Prostate gland (tissue), 2 donors: ENCODE data around the gene DDX49. TPM values are rescaled to one million over a fixed set of nuclear protein-coding genes. Genes with fewer than 3 reads are reported as not detected.
A peak's percentile ranks its signal among the peaks of the same experiment; 100 is the strongest.

Source experiments
- DNase-seq: peaks from one replicate; pipeline ENCODE4 v3.0.0-alpha.2; 2019; ENCODE audit warnings: low spot score
- H3K27ac ChIP-seq, 2 donors: fragments of 200-600 bp; sonication (generic); 2 replicates each; pipeline ENCODE4 v1.5.1; 2017 to 2019
- H3K27me3 ChIP-seq: fragments of 200-600 bp; sonication (generic); replicated peaks from 2 replicates; pipeline ENCODE4 v1.5.1; 2019; ENCODE audit not compliant: insufficient read depth
- H3K36me3 ChIP-seq, 2 donors: fragments of 200-600 bp; sonication (generic); 1 replicate in 1 of 2; 2 replicates in 1 of 2; pipeline versions ENCODE4 v1.5.1 to v1.8.1; 2017 to 2019
- H3K4me1 ChIP-seq: fragments of 200-600 bp; sonication (generic); replicated peaks from 2 replicates; pipeline ENCODE4 v1.5.1; 2019
- H3K4me3 ChIP-seq, 2 donors: fragments of 200-600 bp; sonication (generic); 2 replicates each; pipeline ENCODE4 v1.5.1; 2017 to 2019
- H3K9me3 ChIP-seq: fragments of 200-600 bp; sonication (generic); 2 replicates; pipeline ENCODE4 v1.5.1; 2017
- CTCF ChIP-seq, 4 experiments: fragments of 200-600 bp in 2 of 4; fragments of 450-650 bp in 2 of 4; sonication (generic) in 2 of 4; IDR thresholded peaks; 1 replicate in 3 of 4; 2 replicates in 1 of 4; pipeline ENCODE4 v1.5.1; 2016 to 2019; ENCODE audit warnings: antibody characterized with exemption in 4 of 4, mild to moderate bottlenecking in 2 of 4, moderate library complexity in 2 of 4
- POLR2A ChIP-seq: fragments of 450-650 bp; IDR thresholded peaks from one replicate; pipeline ENCODE4 v1.6.1; 2016; ENCODE audit warnings: antibody characterized with exemption, mild to moderate bottlenecking
- POLR2AphosphoS5 ChIP-seq: sonication (generic); formaldehyde crosslinking; IDR thresholded peaks from one replicate; pipeline ENCODE4 v1.6.1; 2017; ENCODE audit warnings: antibody characterized with exemption
- WGBS: methylation state at CpG from one replicate; pipeline ENCODE4 v1.1.5; 2018; 5-methylcytosine and 5-hydroxymethylcytosine counted together
- intact Hi-C: fragments of 100-400 bp; cut with DNase I; formaldehyde crosslinking; loops from one replicate; pipeline ENCODE4 v1.14.2; 2022
- total RNA-seq, 2 donors: library from RNA; depleted of rRNA; stranded (reverse); fragments of >200 nt; gene quantifications; one replicate each; pipeline ENCODE4 v1.1.0, GENCODE V29; 2016

The DDX49 gene
- total RNA-seq, 2 donors from 2014 or later, result 72.0 to 91.2 TPM

GRCh38 chr19:18966307-18966706, 46.8 kb downstream of the DDX49 start:
- H3K27ac ChIP-seq, result no peak overlapping the region

GRCh38 chr19:18967358-18968146, 48.0 kb downstream of the DDX49 start:
- 37% methylated on average over 11 of the region's 11 CpGs for WGBS
- Histone ChIP-seq H3K27ac (peak overlapping the region; percentile 17 to 32), H3K9me3 (no peaks in the 10 kb centered on the region), H3K4me1 (no peaks in the 10 kb centered on the region), H3K27me3 (no peaks in the 10 kb centered on the region), H3K36me3 (no peaks in the 10 kb centered on the region), H3K4me3 (no peak overlapping the region)
- TF ChIP-seq POLR2A, result no peak
- TF ChIP-seq POLR2AphosphoS5, result peak; percentile 77
- intact Hi-C loops, result no loop called here
- DNase-seq, result peak; percentile 33

More at GRCh38 chr19:18966307-18966706, 46.8 kb downstream of the DDX49 start:
- DNase-seq, result no peak
- TF ChIP-seq CTCF (IDR thresholded peaks at IDR 0.05), result no peak
- no peak for TF ChIP-seq POLR2AphosphoS5
- TF ChIP-seq POLR2A, result no peak
- H3K27me3 ChIP-seq, result no peaks in the 10 kb centered on the region
- H3K4me1 ChIP-seq, result no peaks in the 10 kb centered on the region
- H3K36me3 ChIP-seq, result no peaks in the 10 kb centered on the region
- intact Hi-C loops, result no loop called here
- no peaks in the 10 kb centered on the region for H3K9me3 ChIP-seq
- no peak overlapping the region for H3K4me3 ChIP-seq
- 33% methylated on average over 4 of the region's 4 CpGs for WGBS

- H3K4me3 ChIP-seq, result no peak overlapping the region
- DNase-seq, result no peak
- no peaks in the 10 kb centered on the region for H3K9me3 ChIP-seq
- no peaks in the 10 kb centered on the region for H3K36me3 ChIP-seq
- no peaks in the 10 kb centered on the region for H3K4me1 ChIP-seq
- whole genome bisulfite sequencing, result 80% methylated on average over 13 of the region's 13 CpGs
- no peaks in the 10 kb centered on the region for H3K27me3 ChIP-seq
- H3K27ac ChIP-seq, result no peak overlapping the region
- intact Hi-C loops, result no loop called here
- TF ChIP-seq POLR2A, result no peak
- no peak for TF ChIP-seq POLR2AphosphoS5
- no peak for TF ChIP-seq CTCF (IDR thresholded peaks at IDR 0.05)
Observed at GRCh38 chr19:18969931-18970659, 50.6 kb downstream of the DDX49 start.

- Histone ChIP-seq H3K27me3 (no peaks in the 10 kb centered on the region), H3K9me3 (no peaks in the 10 kb centered on the region), H3K36me3 (no peaks in the 10 kb centered on the region), H3K27ac (no peak overlapping the region), H3K4me3 (no peak overlapping the region), H3K4me1 (no peaks in the 10 kb centered on the region)
- DNase-seq, result no peak
- intact Hi-C loops, result no loop called here
- TF ChIP-seq POLR2A (no peak), CTCF (IDR thresholded peaks at IDR 0.05) (no peak), POLR2AphosphoS5 (no peak)
- 25% methylated on average over 12 of the region's 12 CpGs for WGBS
Observed at GRCh38 chr19:18972301-18972811, 52.8 kb downstream of the DDX49 start.

- no peak for DNase-seq
- no peak for TF ChIP-seq POLR2AphosphoS5
- no peak for TF ChIP-seq CTCF (IDR thresholded peaks at IDR 0.05)
- TF ChIP-seq POLR2A, result no peak
- H3K4me1 ChIP-seq, result no peaks in the 10 kb centered on the region
- no peaks in the 10 kb centered on the region for H3K36me3 ChIP-seq
- no peak overlapping the region for H3K27ac ChIP-seq
- no peak overlapping the region for H3K4me3 ChIP-seq
- H3K9me3 ChIP-seq, result no peaks in the 10 kb centered on the region
- no peaks in the 10 kb centered on the region for H3K27me3 ChIP-seq
- 86% methylated on average over 5 of the region's 5 CpGs for WGBS
- intact Hi-C loops, result no loop called here
Observed at GRCh38 chr19:18972851-18973250, 53.3 kb downstream of the DDX49 start.
